ENCODE data around the gene KLF13.

DNA sequence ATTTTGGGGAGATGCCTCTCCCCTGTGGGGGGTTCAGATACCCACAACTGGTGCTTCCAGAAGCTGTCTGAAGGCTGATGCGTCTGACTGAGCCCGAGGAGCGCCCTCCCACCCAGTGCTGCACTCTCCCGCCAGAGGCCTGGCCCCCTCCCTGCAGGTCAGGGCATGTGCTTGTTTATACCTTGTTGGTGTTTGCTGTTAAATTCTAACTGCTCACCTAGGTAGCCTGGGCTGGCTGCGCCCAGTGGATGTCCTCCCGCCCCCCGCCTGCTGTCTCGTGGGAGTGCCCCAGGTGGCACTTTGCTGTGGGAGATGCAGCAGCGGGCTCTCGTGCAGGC, 12.9 kb downstream of the KLF13 start:
- TF ChIP-seq CTCF (optimal IDR thresholded peaks at IDR 0.05 in 1 of 3, IDR thresholded peaks at IDR 0.05 in 1 of 3, conservative IDR thresholded peaks at IDR 0.05 in 1 of 3; ENCODE audit: extremely low read depth in 1 of 3, insufficient read depth in 2 of 3, low read length in 3 of 3) (no peak), EZH2 (IDR thresholded peaks at IDR 0.05; ENCODE audit: low read length) (no peak)
